ENCODE results near the gene LY6G6C. TPM values are rescaled to one million over a fixed set of nuclear protein-coding genes. Genes with fewer than 3 reads are reported as not detected.

Gene LY6G6C
- total and polyA plus RNA-seq, 2 of the 13 experiments (the other 11 are each of a cell fraction or from before 2014, with no cell fraction given), result 0.15 TPM; not detected in 1

- no peak for TF ChIP-seq ZNF407 (CRISPR knock-in tag; IDR thresholded peaks at IDR 0.05; ENCODE audit: not compliant biosample characterization)
- peak; percentile 58; the same call in 1 of the 2 replicates for TF ChIP-seq DPF2 (CRISPR knock-in tag; IDR thresholded peaks at IDR 0.05; ENCODE audit: borderline replicate concordance, low read depth)
- no peak for TF ChIP-seq TRIM24 (CRISPR knock-in tag; IDR thresholded peaks at IDR 0.05)
- no peak for TF ChIP-seq ZNF563 (CRISPR knock-in tag; IDR thresholded peaks at IDR 0.05)
- no peak for TF ChIP-seq HES4 (CRISPR knock-in tag; IDR thresholded peaks at IDR 0.05; ENCODE audit: borderline replicate concordance)
- no peak; the same call in 1 of the 2 replicates for TF ChIP-seq ZNF292 (CRISPR knock-in tag; IDR thresholded peaks at IDR 0.05; ENCODE audit: borderline replicate concordance, low read depth)
- peak; percentile 86 for TF ChIP-seq KDM3A (CRISPR knock-in tag; IDR thresholded peaks at IDR 0.05; ENCODE audit: low read depth)
- TF ChIP-seq CBX1 (IDR thresholded peaks at IDR 0.05; ENCODE audit: low read depth), result no peak
- TF ChIP-seq KAT7 (CRISPR knock-in tag; IDR thresholded peaks at IDR 0.05; ENCODE audit: borderline replicate concordance), result no peak; the same call in 1 of the 2 replicates
- no peak for TF ChIP-seq PREB (CRISPR knock-in tag; IDR thresholded peaks at IDR 0.05)
- TF ChIP-seq GFI1 (CRISPR knock-in tag; IDR thresholded peaks at IDR 0.05; ENCODE audit: borderline replicate concordance), result peak; percentile 92
- TF ChIP-seq SP140L (CRISPR knock-in tag; IDR thresholded peaks at IDR 0.05; ENCODE audit: borderline replicate concordance), result no peak; the same call in 1 of the 2 replicates
- peak; percentile 81; the same call in 1 of the 2 replicates for TF ChIP-seq ZNF235 (CRISPR knock-in tag; IDR thresholded peaks at IDR 0.05; ENCODE audit: borderline replicate concordance)
- TF ChIP-seq ZNF333 (CRISPR knock-in tag; IDR thresholded peaks at IDR 0.05; ENCODE audit: borderline replicate concordance), result peak; percentile 81; the same call in 1 of the 2 replicates
- no peak for TF ChIP-seq IRF1 (CRISPR knock-in tag; IDR thresholded peaks at IDR 0.05; ENCODE audit: low read depth)
Measured at GRCh38 chr6:31737991-31738979, 16.7 kb upstream of the LY6G6C start (continued).

Data from HepG2 (cell line).